Keratinocyte (primary cell): ENCODE results near the gene PRAC1.
A peak's percentile ranks its signal among the peaks of the same experiment; 100 is the strongest.

ENCODE experiments used
- EZH2 ChIP-seq: IDR thresholded peaks from one replicate; pipeline ENCODE4 v1.6.1; 2012; ENCODE audit warnings: inconsistent platforms, mild to moderate bottlenecking, low read length, moderate library complexity
- TF ChIP-seq, protein P1 (sequence below), 3 experiments: IDR thresholded peaks in 1 of 3; conservative IDR thresholded peaks in 1 of 3; optimal IDR thresholded peaks in 1 of 3; 2 replicates in 2 of 3; 3 replicates in 1 of 3; pipeline versions ENCODE3 to v1.5.1; 2011; ENCODE audit warnings: low read length in 3 of 3, mild to moderate bottlenecking in 3 of 3, moderate library complexity in 2 of 3, control low read depth in 1 of 3, inconsistent platforms in 1 of 3; ENCODE audit not compliant: insufficient read depth in 2 of 3; ENCODE audit errors: extremely low read depth in 1 of 3

DNA sequence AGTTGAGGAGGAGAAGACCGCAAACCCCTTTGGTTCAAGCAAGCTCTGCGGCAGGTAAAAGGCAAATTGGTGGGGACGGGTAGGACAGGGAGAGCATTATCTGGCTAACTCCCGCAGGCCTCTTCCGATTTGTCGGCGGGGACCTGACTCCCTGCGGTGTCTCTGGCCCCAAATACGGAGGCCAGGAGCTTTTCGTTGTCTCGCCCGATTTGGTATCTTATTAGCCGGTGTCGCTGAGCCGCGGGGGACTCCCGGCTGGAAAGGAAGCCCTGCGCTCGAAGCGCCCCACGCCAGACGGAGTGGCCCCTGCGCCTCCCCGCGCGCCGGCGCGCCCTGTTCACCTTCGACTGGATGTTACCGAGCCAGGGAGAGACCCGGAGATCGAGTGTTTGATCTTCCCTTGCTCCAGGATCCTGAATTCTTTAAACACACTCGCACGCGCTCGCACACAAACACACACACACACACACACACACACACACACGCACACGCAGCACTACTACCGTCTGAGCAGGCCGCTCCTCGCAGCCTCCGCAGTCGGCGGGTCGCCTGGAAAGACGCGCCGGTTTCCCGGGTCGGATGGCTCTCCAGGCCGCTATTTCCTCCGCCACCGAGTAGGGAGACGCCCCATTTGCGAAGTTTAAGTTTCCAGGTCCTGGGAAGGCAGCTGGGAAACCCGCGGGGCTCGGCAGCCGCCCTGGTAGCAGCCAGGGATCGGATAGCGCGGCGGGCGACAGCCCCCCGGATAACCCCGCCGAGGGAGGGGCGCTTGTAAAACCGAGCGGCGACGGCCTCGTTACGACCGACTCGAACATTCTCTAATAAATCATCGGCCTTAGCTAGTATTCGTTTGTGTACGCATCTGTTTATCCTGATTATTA lies 3.3 kb downstream of the PRAC1 start:
- TF ChIP-seq, protein P1, sequence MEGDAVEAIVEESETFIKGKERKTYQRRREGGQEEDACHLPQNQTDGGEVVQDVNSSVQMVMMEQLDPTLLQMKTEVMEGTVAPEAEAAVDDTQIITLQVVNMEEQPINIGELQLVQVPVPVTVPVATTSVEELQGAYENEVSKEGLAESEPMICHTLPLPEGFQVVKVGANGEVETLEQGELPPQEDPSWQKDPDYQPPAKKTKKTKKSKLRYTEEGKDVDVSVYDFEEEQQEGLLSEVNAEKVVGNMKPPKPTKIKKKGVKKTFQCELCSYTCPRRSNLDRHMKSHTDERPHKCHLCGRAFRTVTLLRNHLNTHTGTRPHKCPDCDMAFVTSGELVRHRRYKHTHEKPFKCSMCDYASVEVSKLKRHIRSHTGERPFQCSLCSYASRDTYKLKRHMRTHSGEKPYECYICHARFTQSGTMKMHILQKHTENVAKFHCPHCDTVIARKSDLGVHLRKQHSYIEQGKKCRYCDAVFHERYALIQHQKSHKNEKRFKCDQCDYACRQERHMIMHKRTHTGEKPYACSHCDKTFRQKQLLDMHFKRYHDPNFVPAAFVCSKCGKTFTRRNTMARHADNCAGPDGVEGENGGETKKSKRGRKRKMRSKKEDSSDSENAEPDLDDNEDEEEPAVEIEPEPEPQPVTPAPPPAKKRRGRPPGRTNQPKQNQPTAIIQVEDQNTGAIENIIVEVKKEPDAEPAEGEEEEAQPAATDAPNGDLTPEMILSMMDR (optimal IDR thresholded peaks at IDR 0.05 in 1 of 3, IDR thresholded peaks at IDR 0.05 in 1 of 3, conservative IDR thresholded peaks at IDR 0.05 in 1 of 3; ENCODE audit: extremely low read depth in 1 of 3, insufficient read depth in 2 of 3, low read length in 3 of 3) = no peak
- TF ChIP-seq EZH2 = peak; percentile 68
